GM12892 (cell line): Measurements from ENCODE around the gene TUT1.

Experiments used
- POLR2A ChIP-seq: IDR thresholded peaks from 2 replicates; pipeline ENCODE4 v1.6.1; 2011; ENCODE audit warnings: low read depth, low read length, control low read depth
- POLR2AphosphoS5 ChIP-seq: IDR thresholded peaks from 2 replicates; pipeline ENCODE4 v1.6.1; 2011; ENCODE audit warnings: low read depth, low read length, control low read depth
- TAF1 ChIP-seq: IDR thresholded peaks from 2 replicates; pipeline ENCODE4 v1.6.1; 2011; ENCODE audit warnings: low read depth, mild to moderate bottlenecking, control low read depth, low read length, borderline replicate concordance

DNA sequence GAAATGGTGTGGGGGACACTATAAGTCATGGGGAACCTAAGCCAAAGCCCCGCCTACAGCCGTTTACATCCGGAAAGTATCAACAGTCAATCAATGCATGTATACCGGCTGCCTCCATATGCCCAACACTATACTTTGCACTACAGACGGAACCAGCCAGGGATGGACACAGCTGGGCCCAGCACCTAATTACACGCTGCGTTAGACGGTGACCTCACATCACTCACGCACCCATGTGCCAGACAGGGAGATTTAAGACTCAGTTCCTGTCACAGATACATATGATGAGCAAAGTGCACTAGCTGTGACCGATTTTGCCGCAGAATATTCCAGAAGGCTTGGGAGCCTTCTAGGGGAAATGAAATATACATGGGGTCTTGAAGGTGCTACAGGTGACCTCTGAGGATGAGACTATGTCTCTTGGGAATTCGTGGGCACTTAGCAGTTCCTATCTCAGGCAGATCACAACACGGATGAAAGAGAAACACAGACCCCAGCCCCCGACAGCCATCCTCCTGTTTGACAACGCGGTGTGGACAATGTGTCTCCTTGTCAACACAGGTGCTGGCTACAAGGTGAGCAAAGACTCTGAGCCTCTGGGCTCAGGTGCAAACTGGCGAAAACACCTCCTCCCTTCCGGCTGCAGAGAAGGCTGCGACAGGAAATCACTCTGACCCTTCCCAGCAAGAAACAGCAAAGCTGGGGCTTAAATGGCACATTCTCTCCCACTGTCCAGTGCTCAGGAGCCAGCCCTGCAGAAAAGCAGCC is 52.7 kb downstream of the TUT1 start:
- no peak for TF ChIP-seq POLR2AphosphoS5
- no peak for TF ChIP-seq POLR2A
- no peak for TF ChIP-seq TAF1
